Uterus (tissue), 4 donors: Measurements from ENCODE around the gene ATF6B. TPM values are rescaled to one million over a fixed set of nuclear protein-coding genes. Genes with fewer than 3 reads are reported as not detected.

Source experiments
- DNase-seq, 2 donors: peaks; one replicate each; pipeline ENCODE4 v3.0.0-alpha.2; 2019 to 2020
- H3K27ac ChIP-seq, 2 donors: fragments of 200-600 bp; sonication (generic); 1 replicate in 1 of 2; 2 replicates in 1 of 2; pipeline ENCODE4 v1.5.1; 2016 to 2018
- H3K27me3 ChIP-seq, 2 donors: fragments of 200-600 bp; sonication (generic); one replicate each; pipeline ENCODE4 v1.5.1; 2018 to 2019; ENCODE audit warnings: control low read depth in 1 of 2
- H3K36me3 ChIP-seq, 2 donors: fragments of 200-600 bp; sonication (generic); one replicate each; pipeline ENCODE4 v1.5.1; 2019; ENCODE audit warnings: control low read depth in 1 of 2
- H3K4me1 ChIP-seq, 2 donors: fragments of 200-600 bp; sonication (generic); one replicate each; pipeline ENCODE4 v1.5.1; 2018 to 2019; ENCODE audit warnings: control low read depth in 1 of 2
- H3K4me3 ChIP-seq, 2 donors: fragments of 200-600 bp; sonication (generic); 1 replicate in 1 of 2; 2 replicates in 1 of 2; pipeline ENCODE4 v1.5.1; 2018 to 2019; ENCODE audit warnings: mild to moderate bottlenecking in 1 of 2
- H3K9me3 ChIP-seq, 2 donors: fragments of 200-600 bp; sonication (generic); one replicate each; pipeline ENCODE4 v1.5.1; 2019; ENCODE audit warnings: control low read depth in 1 of 2
- POLR2A ChIP-seq, 2 donors: fragments of 450-650 bp; IDR thresholded peaks; one replicate each; pipeline ENCODE4 v1.6.1; 2016; ENCODE audit warnings: antibody characterized with exemption in 2 of 2, mild to moderate bottlenecking in 1 of 2, moderate library complexity in 1 of 2
- intact Hi-C: fragments of 100-400 bp; cut with DNase I; formaldehyde crosslinking; loops from one replicate; pipeline ENCODE4 v1.15.1; 2023; ENCODE audit warnings: low total_unique reads
- total RNA-seq, 4 donors: library from RNA; depleted of rRNA in 3 of 4; stranded (reverse); fragments of >200 nt in 3 of 4; gene quantifications; one replicate each; pipeline versions ENCODE4 v1.1.0 to v1.2.4, GENCODE V29; 2014 to 2023
- TF ChIP-seq, protein P1 (sequence below), 4 experiments: fragments of 200-600 bp in 2 of 4; fragments of 450-650 bp in 2 of 4; sonication (generic) in 2 of 4; IDR thresholded peaks; one replicate each; pipeline ENCODE4 v1.5.1; 2016 to 2019; ENCODE audit warnings: antibody characterized with exemption in 4 of 4, mild to moderate bottlenecking in 2 of 4, moderate library complexity in 1 of 4
- donor health status: DM: yes; HTN: yes; CAD: no.

ATF6B gene
- total RNA-seq, 4 donors from 2014 or later: 16.4 to 121 (median 33.6) TPM

GRCh38 chr6:32175322-32175710 is 47.3 kb upstream of the ATF6B start:
- intact Hi-C loops: loop anchor here (10.0 kb wide), 1 partner anchor 51 kb away; the partner anchor contains the start of gene ATF6B
- no peaks in the 10 kb centered on the region for H3K27me3 ChIP-seq
- DNase-seq: no peak
- peaks cover 9 to 14% of the 10 kb centered on the region in 2 donors for H3K4me1 ChIP-seq
- no peaks in the 10 kb centered on the region for H3K36me3 ChIP-seq
- TF ChIP-seq POLR2A (IDR thresholded peaks at IDR 0.05): no peak
- TF ChIP-seq, protein P1, sequence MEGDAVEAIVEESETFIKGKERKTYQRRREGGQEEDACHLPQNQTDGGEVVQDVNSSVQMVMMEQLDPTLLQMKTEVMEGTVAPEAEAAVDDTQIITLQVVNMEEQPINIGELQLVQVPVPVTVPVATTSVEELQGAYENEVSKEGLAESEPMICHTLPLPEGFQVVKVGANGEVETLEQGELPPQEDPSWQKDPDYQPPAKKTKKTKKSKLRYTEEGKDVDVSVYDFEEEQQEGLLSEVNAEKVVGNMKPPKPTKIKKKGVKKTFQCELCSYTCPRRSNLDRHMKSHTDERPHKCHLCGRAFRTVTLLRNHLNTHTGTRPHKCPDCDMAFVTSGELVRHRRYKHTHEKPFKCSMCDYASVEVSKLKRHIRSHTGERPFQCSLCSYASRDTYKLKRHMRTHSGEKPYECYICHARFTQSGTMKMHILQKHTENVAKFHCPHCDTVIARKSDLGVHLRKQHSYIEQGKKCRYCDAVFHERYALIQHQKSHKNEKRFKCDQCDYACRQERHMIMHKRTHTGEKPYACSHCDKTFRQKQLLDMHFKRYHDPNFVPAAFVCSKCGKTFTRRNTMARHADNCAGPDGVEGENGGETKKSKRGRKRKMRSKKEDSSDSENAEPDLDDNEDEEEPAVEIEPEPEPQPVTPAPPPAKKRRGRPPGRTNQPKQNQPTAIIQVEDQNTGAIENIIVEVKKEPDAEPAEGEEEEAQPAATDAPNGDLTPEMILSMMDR (IDR thresholded peaks at IDR 0.05): no peak
- peak overlapping the region; percentile 84 to 99 for H3K4me3 ChIP-seq
- peak overlapping the region; percentile 96 to 98 for H3K27ac ChIP-seq
- H3K9me3 ChIP-seq: no peaks in the 10 kb centered on the region

DNA sequence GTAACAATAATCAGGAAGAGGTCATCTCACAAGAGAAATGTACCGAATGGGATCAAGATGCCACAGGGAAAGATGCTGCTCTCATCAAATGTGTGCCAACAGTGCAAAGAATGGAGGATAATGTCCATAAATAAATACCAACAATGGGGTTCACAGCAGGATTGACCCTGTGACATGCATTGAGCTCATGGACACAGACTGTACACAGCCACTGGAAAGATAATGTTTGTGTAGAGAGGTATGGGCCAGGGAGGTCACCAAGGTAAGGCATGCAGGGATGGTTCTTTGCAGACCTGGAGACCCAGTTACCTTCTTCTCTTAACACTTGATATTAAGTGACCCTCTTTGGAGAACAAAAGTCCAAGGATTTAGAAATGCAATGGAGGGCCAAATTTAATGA is 46.4 kb upstream of the ATF6B start:
- TF ChIP-seq, protein P1 (IDR thresholded peaks at IDR 0.05): no peak
- TF ChIP-seq POLR2A (IDR thresholded peaks at IDR 0.05): no peak
- no peak overlapping the region for H3K4me3 ChIP-seq
- intact Hi-C loops: loop anchor here (10.0 kb wide), 1 partner anchor 50 kb away; the partner anchor contains the start of gene ATF6B
- no peaks in the 10 kb centered on the region for H3K9me3 ChIP-seq
- H3K36me3 ChIP-seq: no peaks in the 10 kb centered on the region
- DNase-seq: no peak
- no peak overlapping the region for H3K27ac ChIP-seq
- peaks cover 5 to 6% of the 10 kb centered on the region in 2 donors for H3K4me1 ChIP-seq
- H3K27me3 ChIP-seq: no peaks in the 10 kb centered on the region

DNA sequence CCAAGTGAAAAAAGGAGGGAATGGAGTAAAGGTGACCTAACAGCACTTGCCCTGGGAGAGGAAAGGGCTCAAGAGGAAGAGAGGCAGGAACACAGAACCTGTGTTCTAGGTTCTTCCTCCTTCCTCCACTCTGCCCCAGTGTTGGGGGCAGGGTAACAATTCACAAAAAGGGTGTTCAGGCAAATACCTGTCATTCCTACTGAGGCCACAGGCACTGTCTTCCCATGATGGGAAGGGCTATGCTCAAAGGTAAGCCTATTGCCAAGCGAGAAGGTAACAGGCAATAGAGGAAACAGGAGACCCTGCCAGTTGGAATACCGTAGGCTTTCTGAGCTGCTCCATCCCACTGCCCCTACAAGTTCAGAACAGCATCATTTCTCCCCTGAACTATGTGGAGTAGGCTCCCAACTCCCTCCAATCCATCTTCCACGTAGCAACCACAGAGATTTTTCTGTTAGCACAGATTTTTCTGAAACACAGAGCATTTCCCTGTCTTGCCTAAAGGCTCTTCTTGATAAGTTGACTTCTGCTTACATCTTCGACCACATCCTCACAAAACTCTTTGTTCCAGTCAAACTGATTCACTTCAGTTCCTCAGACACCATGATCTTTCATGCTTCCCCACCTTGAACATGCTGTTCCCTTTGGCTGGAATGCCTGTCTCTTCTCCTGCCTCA is 45.1 kb upstream of the ATF6B start:
- DNase-seq: no peak
- Histone ChIP-seq H3K4me3 (no peak overlapping the region), H3K36me3 (no peaks in the 10 kb centered on the region), H3K27ac (no peak overlapping the region), H3K27me3 (no peaks in the 10 kb centered on the region), H3K9me3 (no peaks in the 10 kb centered on the region), H3K4me1 (no peaks in the 10 kb centered on the region)
- intact Hi-C loops: loop anchor here (10.0 kb wide), 1 partner anchor 48 kb away; the partner anchor contains the start of gene ATF6B
- no peak for TF ChIP-seq POLR2A (IDR thresholded peaks at IDR 0.05)
- TF ChIP-seq, protein P1 (IDR thresholded peaks at IDR 0.05): no peak

DNA sequence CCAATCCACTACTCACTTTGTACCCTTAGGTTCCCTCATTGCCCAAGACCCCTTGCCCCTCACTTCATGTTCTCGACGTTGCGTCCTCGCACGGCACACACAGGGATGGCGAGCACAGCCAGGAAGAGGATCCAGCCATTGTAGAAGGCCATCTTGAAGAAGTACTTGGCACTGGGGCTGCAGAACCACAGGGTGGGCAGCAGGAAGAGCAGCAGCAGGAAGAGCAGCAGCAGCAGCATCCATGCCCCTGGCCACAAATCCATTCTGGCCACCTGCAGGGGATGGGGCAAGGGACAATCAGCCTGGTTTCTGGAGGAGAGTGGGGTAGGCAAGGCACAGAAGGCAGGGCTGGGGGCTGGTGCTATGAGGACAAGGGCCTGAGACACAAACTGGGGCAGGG is 43.2 kb upstream of the ATF6B start:
- Histone ChIP-seq H3K27ac (no peak overlapping the region), H3K4me3 (no peak overlapping the region), H3K4me1 (no peaks in the 10 kb centered on the region), H3K36me3 (no peaks in the 10 kb centered on the region), H3K9me3 (no peaks in the 10 kb centered on the region), H3K27me3 (no peaks in the 10 kb centered on the region)
- intact Hi-C loops: loop anchor here (10.0 kb wide), 1 partner anchor 46 kb away; the partner anchor contains the start of gene ATF6B
- TF ChIP-seq POLR2A (IDR thresholded peaks at IDR 0.05): no peak
- TF ChIP-seq, protein P1 (IDR thresholded peaks at IDR 0.05): no peak
- no peak for DNase-seq

GRCh38 chr6:32170294-32170693 is 42.2 kb upstream of the ATF6B start:
- Histone ChIP-seq H3K9me3 (no peaks in the 10 kb centered on the region), H3K27me3 (no peaks in the 10 kb centered on the region), H3K36me3 (no peaks in the 10 kb centered on the region), H3K27ac (no peak overlapping the region), H3K4me1 (no peaks in the 10 kb centered on the region), H3K4me3 (no peak overlapping the region)
- intact Hi-C loops: loop anchor here (10.0 kb wide), 1 partner anchor 45 kb away; the partner anchor contains the start of gene ATF6B
- TF ChIP-seq, protein P1 (IDR thresholded peaks at IDR 0.05): no peak
- DNase-seq: no peak
